Measurements from ENCODE around the gene UBE2I. TPM values are rescaled to one million over a fixed set of nuclear protein-coding genes. Genes with fewer than 3 reads are reported as not detected.
A peak's percentile ranks its signal among the peaks of the same experiment; 100 is the strongest.
"Not testable (repeated sequence)": the region's sequence is repeated elsewhere in the genome, so short reads cannot be mapped to it uniquely, and the experiment has no call there.

UBE2I gene
- total RNA-seq, 2 experiments from 2014 or later, result 198 to 199 TPM

DNA sequence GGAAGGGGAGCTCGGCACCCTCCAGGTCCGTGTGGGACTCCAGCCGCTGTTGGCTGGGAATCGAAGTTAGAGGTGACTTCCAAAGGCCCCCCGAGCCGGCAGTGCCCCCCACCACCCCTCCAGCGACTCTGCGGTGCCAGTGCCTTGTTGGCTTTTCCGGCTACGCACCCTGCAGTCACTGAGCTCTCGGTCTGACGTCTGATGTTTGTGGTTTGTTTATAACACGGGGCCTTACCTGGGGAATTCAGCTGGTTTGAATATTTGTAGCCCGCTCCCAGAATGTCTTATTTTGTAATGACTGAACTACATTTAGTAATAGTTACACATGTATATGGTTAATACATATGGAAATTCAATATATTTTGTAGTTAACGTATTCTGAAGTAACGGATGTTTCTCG, 17.0 kb downstream of the UBE2I start:
- peaks cover 13% of the 10 kb centered on the region for H3K36me3 Mint-ChIP-seq (ENCODE audit: low read depth)
- H3K4me1 Mint-ChIP-seq, result peaks cover 3% of the 10 kb centered on the region
- peaks cover 2% of the 10 kb centered on the region for H3K27me3 Mint-ChIP-seq
- no peak overlapping the region for H3K27ac Mint-ChIP-seq
- no peaks in the 10 kb centered on the region for H3K9me3 Mint-ChIP-seq
- ChIA-PET CTCF (no interaction called here), POLR2A (interaction anchor here (0.7 to 1.0 kb wide), 2 partner anchors 9 to 17 kb away, joined by 3 to 4 read pairs; partner anchors contain the start of gene UBE2I)
- DNase-seq, result no peak
- H3K4me3 Mint-ChIP-seq, result no peak overlapping the region

DNA sequence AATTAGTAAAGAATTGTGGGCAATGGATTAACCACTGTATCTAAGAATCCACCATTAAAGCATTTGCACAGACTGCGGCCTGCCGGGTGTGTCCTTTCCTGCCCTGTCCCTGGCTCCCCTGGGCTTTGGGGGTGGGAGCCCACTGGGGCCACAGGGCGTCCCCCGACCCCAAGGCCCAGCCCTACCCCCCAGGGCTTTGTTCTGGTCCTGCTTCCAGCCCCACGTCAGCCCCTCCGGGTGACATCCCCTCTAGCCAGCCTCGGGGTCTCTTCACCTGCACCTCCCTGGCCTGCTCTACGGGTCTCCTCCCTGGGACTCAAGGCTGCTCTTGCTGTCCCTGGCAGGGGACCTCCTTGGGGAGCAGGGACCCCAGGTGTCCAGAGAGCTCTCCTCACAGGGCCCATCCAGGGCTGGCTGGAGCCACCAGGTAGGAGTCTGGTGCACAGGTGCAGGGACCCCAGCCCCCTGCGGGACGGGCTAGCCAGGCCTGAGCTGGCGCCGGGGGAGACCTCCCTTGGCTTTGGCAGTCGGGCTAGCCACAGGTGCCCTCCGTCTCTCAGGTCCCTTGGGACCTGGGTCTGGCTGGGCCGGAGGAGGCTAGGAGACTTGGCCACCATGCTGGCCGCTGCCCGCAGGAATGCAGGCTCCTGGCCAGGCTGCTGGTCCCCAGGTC, 17.6 kb downstream of the UBE2I start:
- Mint-ChIP-seq H3K4me1 (peaks cover 9% of the 10 kb centered on the region), H3K27ac (no peak overlapping the region), H3K36me3 (ENCODE audit: low read depth) (peaks cover 13% of the 10 kb centered on the region), H3K4me3 (no peak overlapping the region), H3K27me3 (peaks cover 6% of the 10 kb centered on the region), H3K9me3 (no peaks in the 10 kb centered on the region)
- ChIA-PET CTCF (interaction anchor here (0.5 kb wide), 1 partner anchor 520 kb away, joined by 3 read pairs; no protein-coding TSS in a partner anchor), POLR2A (interaction anchor here (0.7 to 1.0 kb wide), 2 partner anchors 10 to 18 kb away, joined by 3 to 4 read pairs; partner anchors contain the start of gene UBE2I)
- no peak for DNase-seq

GRCh38 chr16:1327619-1327947, 18.1 kb downstream of the UBE2I start:
- H3K4me3 Mint-ChIP-seq, result no peak overlapping the region
- H3K4me1 Mint-ChIP-seq, result peaks cover 14% of the 10 kb centered on the region
- H3K27me3 Mint-ChIP-seq, result peaks cover 11% of the 10 kb centered on the region
- H3K9me3 Mint-ChIP-seq, result no peaks in the 10 kb centered on the region
- no peak overlapping the region for H3K27ac Mint-ChIP-seq
- H3K36me3 Mint-ChIP-seq (ENCODE audit: low read depth), result peaks cover 13% of the 10 kb centered on the region
- ChIA-PET CTCF (no interaction called here), POLR2A (no interaction called here)
- no peak for DNase-seq

- DNase-seq, H3K4me3 Mint-ChIP-seq, CTCF ChIA-PET, H3K27ac Mint-ChIP-seq, H3K9me3 Mint-ChIP-seq, POLR2A ChIA-PET: not testable (repeated sequence)
- Mint-ChIP-seq H3K4me1 (peaks cover 17% of the 10 kb centered on the region), H3K36me3 (ENCODE audit: low read depth) (peaks cover 13% of the 10 kb centered on the region), H3K27me3 (peaks cover 14% of the 10 kb centered on the region)
Measured at GRCh38 chr16:1328136-1328535, 18.7 kb downstream of the UBE2I start.

GRCh38 chr16:1328961-1329360, 19.5 kb downstream of the UBE2I start:
- H3K36me3 Mint-ChIP-seq (ENCODE audit: low read depth); H3K9me3 Mint-ChIP-seq; CTCF ChIA-PET; H3K27ac Mint-ChIP-seq; H3K4me3 Mint-ChIP-seq; DNase-seq: not testable (repeated sequence)
- POLR2A ChIA-PET, result interaction anchor here (2.8 kb wide), 1 partner anchor 18 kb away, joined by 13 read pairs; the partner anchor contains the start of gene UBE2I
- Mint-ChIP-seq H3K4me1 (peaks cover 17% of the 10 kb centered on the region), H3K27me3 (peaks cover 14% of the 10 kb centered on the region)

- no peak overlapping the region for H3K4me3 Mint-ChIP-seq
- POLR2A ChIA-PET, result interaction anchor here (2.8 kb wide), 1 partner anchor 20 kb away, joined by 13 read pairs; the partner anchor contains the start of gene UBE2I
Measured at GRCh38 chr16:1330260-1330914, 21.0 kb downstream of the UBE2I start.

DNA sequence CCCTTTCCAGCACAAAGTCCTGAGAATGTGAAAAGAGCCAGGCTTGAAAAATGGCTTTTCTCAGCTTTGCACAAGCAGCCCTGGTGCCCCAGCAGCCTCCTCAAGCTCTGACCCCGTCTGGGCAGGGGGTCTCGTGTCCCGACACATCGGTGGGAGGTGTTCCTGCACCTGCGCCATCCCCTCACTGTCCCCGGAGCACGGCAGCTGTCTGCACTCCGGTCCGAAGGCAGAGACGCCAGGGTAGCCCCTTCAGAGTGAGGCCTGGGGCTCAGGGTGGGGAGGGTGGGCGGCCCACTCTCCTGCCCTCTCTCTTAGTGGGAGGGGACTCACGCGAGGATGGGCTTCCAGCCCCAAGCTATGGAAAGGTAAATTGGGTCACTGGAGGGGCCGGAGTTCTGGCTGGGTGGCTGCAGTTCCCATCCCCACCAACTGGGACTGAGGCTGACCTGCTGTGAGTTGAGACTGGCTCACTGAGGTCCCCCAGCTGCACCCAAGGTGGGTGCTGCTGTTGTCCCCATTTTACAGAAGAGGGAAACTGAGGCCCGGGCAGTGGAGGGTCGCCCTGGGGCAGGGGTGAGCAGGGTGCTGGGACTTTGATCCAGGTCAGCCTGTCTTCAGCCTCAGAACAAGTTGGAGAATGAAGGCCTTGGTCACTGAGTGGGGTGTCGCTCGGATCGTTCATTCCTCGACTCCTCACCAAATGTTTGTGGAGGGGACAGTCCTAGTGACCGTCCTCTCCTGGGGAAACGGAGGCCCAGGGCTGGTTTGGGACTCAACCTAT, 21.7 kb downstream of the UBE2I start:
- DNase-seq, result no peak
- H3K4me1 Mint-ChIP-seq, result peaks cover 17% of the 10 kb centered on the region
- ChIA-PET CTCF (interaction anchor here (0.9 kb wide), 1 partner anchor 12 kb away, joined by 4 read pairs; no protein-coding TSS in a partner anchor), POLR2A (interaction anchor here (1.2 to 2.8 kb wide), 2 partner anchors 12 to 20 kb away, joined by 3 to 13 read pairs; partner anchors contain the start of gene UBE2I)
- peaks cover 29% of the 10 kb centered on the region for H3K27me3 Mint-ChIP-seq
- H3K36me3 Mint-ChIP-seq (ENCODE audit: low read depth), result peaks cover 3% of the 10 kb centered on the region
- H3K4me3 Mint-ChIP-seq, result peak overlapping the region; percentile 35
- H3K27ac Mint-ChIP-seq, result no peak overlapping the region
- no peaks in the 10 kb centered on the region for H3K9me3 Mint-ChIP-seq

More at GRCh38 chr16:1330260-1330914, 21.0 kb downstream of the UBE2I start:
- peaks cover 17% of the 10 kb centered on the region for H3K4me1 Mint-ChIP-seq
- H3K36me3 Mint-ChIP-seq (ENCODE audit: low read depth), result peaks cover 3% of the 10 kb centered on the region
- peaks cover 24% of the 10 kb centered on the region for H3K27me3 Mint-ChIP-seq
- DNase-seq, result no peak
- CTCF ChIA-PET, result interaction anchor here (0.7 to 0.9 kb wide), 2 partner anchors 12 to 88 kb away, joined by 4 read pairs; no protein-coding TSS in a partner anchor
- H3K27ac Mint-ChIP-seq, result no peak overlapping the region
- no peaks in the 10 kb centered on the region for H3K9me3 Mint-ChIP-seq

- no peaks in the 10 kb centered on the region for H3K9me3 Mint-ChIP-seq
- CTCF ChIA-PET, result interaction anchor here (1.1 to 1.3 kb wide), 3 partner anchors 10 to 32 kb away, joined by 3 to 6 read pairs (median 5); no protein-coding TSS in a partner anchor
- peak; percentile 75 for DNase-seq
Measured at GRCh38 chr16:1331712-1332617, 22.5 kb downstream of the UBE2I start.

GRCh38 chr16:1332618-1333148, 23.2 kb downstream of the UBE2I start:
- Mint-ChIP-seq H3K27ac (no peak overlapping the region), H3K36me3 (ENCODE audit: low read depth) (no peaks in the 10 kb centered on the region), H3K4me1 (peaks cover 17% of the 10 kb centered on the region), H3K4me3 (peak overlapping the region; percentile 46), H3K27me3 (peaks cover 35% of the 10 kb centered on the region), H3K9me3 (no peaks in the 10 kb centered on the region)
- ChIA-PET POLR2A (interaction anchor here (1.0 to 1.3 kb wide), 3 partner anchors 10 to 439 kb away, joined by 3 to 5 read pairs (median 3); partner anchors contain the start of gene UBE2I), CTCF (interaction anchor here (1.1 to 1.3 kb wide), 3 partner anchors 10 to 31 kb away, joined by 3 to 6 read pairs (median 5); no protein-coding TSS in a partner anchor)
- no peak for DNase-seq

More at GRCh38 chr16:1331712-1332617, 22.5 kb downstream of the UBE2I start:
- Mint-ChIP-seq H3K4me1 (peaks cover 17% of the 10 kb centered on the region), H3K4me3 (peak overlapping the region; percentile 35), H3K27ac (no peak overlapping the region), H3K27me3 (peaks cover 35% of the 10 kb centered on the region), H3K36me3 (ENCODE audit: low read depth) (no peaks in the 10 kb centered on the region)
- POLR2A ChIA-PET, result interaction anchor here (1.0 to 2.8 kb wide), 4 partner anchors 11 to 440 kb away, joined by 3 to 13 read pairs (median 4); partner anchors contain the start of gene UBE2I

- ChIA-PET CTCF (no interaction called here), POLR2A (no interaction called here)
- Mint-ChIP-seq H3K4me3 (peak within 1 kb of the TSS; percentile 46), H3K27me3 (peaks cover 35% of the 10 kb centered on the region), H3K9me3 (no peaks in the 10 kb centered on the region), H3K36me3 (ENCODE audit: low read depth) (no peaks in the 10 kb centered on the region), H3K27ac (no peak within 1 kb of the TSS), H3K4me1 (peaks cover 17% of the 10 kb centered on the region)
- peak; percentile 70 for DNase-seq
Measured at GRCh38 chr16:1333149-1333812, 23.8 kb downstream of the UBE2I start, which contains the start of gene BAIAP3. BAIAP3 (plus strand) TSS chr16:1333645; CDS start chr16:1338550, 4,905 bp downstream.

Data from activated CD4-positive, alpha-beta memory T cell treated with anti-CD3 and anti-CD28 coated beads, Interleukin-2, amount 10 ng/mL, durations not matched to agents 7 days and 5 days (primary cell).